Activated CD8-positive, alpha-beta T cell treated with anti-CD3 and anti-CD28 coated beads, Interleukin-2, amount 10 ng/mL, durations not matched to agents 7 days and 5 days (primary cell): Measurements from ENCODE around the gene TOMM40L. TPM values are rescaled to one million over a fixed set of nuclear protein-coding genes. Genes with fewer than 3 reads are reported as not detected.

ENCODE experiments used
- ATAC-seq: fragments of 150-1000 bp; cut with Tn5 transposase; one replicate; pipeline ENCODE4 v1.10.0; 2021; ENCODE audit warnings: moderate library complexity
- CTCF ChIA-PET: fragments of 350-600 bp; sonication (Branson Sonifier 250); formaldehyde crosslinking; loops from one replicate; lab custom pipeline; 2021; ENCODE audit warnings: antibody characterized with exemption; lab: Charles Lee
- POLR2A ChIA-PET: fragments of 350-600 bp; sonication (Branson Sonifier 250); formaldehyde crosslinking; loops from one replicate; lab custom pipeline; 2021; ENCODE audit warnings: antibody characterized with exemption; lab: Charles Lee
- DNase-seq: peaks from one replicate; pipeline ENCODE4 v3.0.0-alpha.2; 2020
- H3K27ac Mint-ChIP-seq: one replicate; pipeline ENCODE4 v1.8.0; 2021; ENCODE audit warnings: mild to moderate bottlenecking, mixed read lengths
- H3K27me3 Mint-ChIP-seq: one replicate; pipeline ENCODE4 v1.8.0; 2021; ENCODE audit warnings: low read depth, mixed read lengths
- H3K36me3 Mint-ChIP-seq: one replicate; pipeline ENCODE4 v1.8.0; 2021; ENCODE audit warnings: low read depth, mixed read lengths
- H3K4me1 Mint-ChIP-seq: one replicate; pipeline ENCODE4 v1.8.0; 2021; ENCODE audit warnings: low read depth, mixed read lengths
- H3K4me3 Mint-ChIP-seq: one replicate; pipeline ENCODE4 v1.8.0; 2021; ENCODE audit warnings: mild to moderate bottlenecking, mixed read lengths
- H3K9me3 Mint-ChIP-seq: one replicate; pipeline ENCODE4 v1.8.0; 2022; ENCODE audit warnings: mixed read lengths; ENCODE audit not compliant: insufficient read depth
- microRNA-seq: library from miRNA; unstranded; fragments of <30 nt; microRNA quantifications from one replicate; pipeline ENCODE4 v1.2.0, GENCODE V29; 2022
- total RNA-seq, 2 experiments: library from RNA; stranded (reverse); gene quantifications; one replicate each; pipeline ENCODE4 v1.2.3, GENCODE V29; 2021

The TOMM40L gene
- total RNA-seq, 2 experiments from 2014 or later: 19.1 to 22.0 TPM

DNA sequence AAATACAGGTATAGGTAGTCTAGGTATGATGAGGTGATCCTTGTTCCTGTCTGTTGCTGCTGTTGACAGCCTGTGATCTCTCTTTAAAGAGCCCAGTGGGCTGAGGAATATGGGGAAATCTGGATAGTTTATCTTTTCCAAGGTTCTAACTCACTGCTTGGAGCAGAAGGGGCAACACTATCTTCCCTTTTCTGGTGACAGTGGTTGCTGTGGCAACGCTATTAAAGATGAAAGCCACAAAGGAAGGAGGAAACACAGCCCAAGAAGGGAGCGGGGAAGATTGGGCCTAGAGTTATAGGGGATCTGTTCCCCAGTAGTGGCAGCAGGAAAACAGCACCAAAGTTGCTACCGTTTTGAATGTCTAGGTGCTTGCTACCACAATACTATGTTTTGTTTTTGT is 41.5 kb downstream of the TOMM40L start:
- no peak overlapping the region for H3K27ac Mint-ChIP-seq
- peaks cover 10% of the 10 kb centered on the region for H3K27me3 Mint-ChIP-seq

DNA sequence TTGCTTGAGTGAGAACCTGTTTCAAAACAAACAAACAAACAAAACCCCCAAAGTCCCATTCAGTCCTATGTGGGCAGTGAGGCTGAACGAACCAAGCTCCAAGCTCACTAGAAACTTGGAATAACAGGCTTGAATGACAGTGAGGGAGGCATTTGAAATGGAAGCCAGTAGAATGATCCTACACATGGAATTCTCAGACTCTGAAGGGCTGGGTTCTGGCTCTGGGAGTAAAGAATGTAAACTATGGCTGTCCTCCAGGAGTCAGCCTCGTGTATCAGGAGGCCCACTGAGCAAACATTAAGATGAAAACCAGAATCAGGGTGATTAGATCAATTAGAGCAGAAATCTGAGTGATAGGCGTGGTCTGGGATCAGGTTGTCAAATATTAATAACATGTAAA is 47.5 kb downstream of the TOMM40L start:
- Mint-ChIP-seq H3K4me1 (no peaks in the 10 kb centered on the region), H3K27me3 (peaks cover 25% of the 10 kb centered on the region), H3K27ac (no peak overlapping the region), H3K9me3 (no peaks in the 10 kb centered on the region), H3K4me3 (no peak overlapping the region), H3K36me3 (no peaks in the 10 kb centered on the region)
- POLR2A ChIA-PET: no interaction called here
- ATAC-seq (no peak), DNase-seq (no peak)
- CTCF ChIA-PET: interaction anchor here (0.9 to 1.5 kb wide), 2 partner anchors 18 to 63 kb away, joined by 3 to 5 read pairs; no protein-coding TSS in a partner anchor

More for the DNA sequence above, 41.5 kb downstream of the TOMM40L start:
- H3K4me3 Mint-ChIP-seq: no peak overlapping the region
- ChIA-PET CTCF (interaction anchor here (1.4 kb wide), 1 partner anchor 24 kb away, joined by 5 read pairs; no protein-coding TSS in a partner anchor), POLR2A (interaction anchor here (0.5 to 0.7 kb wide), 2 partner anchors 32 to 234 kb away, joined by 3 read pairs; no protein-coding TSS in a partner anchor)
- peaks cover 6% of the 10 kb centered on the region for H3K4me1 Mint-ChIP-seq
- no peak for DNase-seq
- no peaks in the 10 kb centered on the region for H3K36me3 Mint-ChIP-seq
- no peak for ATAC-seq
- H3K9me3 Mint-ChIP-seq: no peaks in the 10 kb centered on the region

DNA sequence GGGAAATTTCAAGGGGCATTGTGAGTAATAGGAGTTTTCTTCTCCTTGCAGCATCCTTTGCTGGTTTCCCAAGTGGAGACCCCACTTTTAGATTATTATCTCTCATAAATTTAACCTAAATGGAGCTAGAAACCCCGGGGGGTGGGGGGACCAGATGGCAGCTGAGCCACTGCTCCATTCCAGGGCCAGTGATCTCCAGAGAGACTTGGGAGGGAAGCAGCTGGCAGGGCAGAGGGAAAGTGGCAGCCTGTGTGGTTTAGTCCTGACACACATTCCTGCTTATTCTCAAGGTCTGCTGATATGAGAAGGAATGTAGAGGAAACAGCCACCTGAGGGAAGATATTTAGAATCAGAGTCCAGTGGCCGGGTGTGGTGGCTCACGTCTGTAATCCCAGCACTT is 49.0 kb downstream of the TOMM40L start:
- H3K4me3 Mint-ChIP-seq: no peak overlapping the region
- H3K36me3 Mint-ChIP-seq: no peaks in the 10 kb centered on the region
- no peaks in the 10 kb centered on the region for H3K9me3 Mint-ChIP-seq
- peaks cover 29% of the 10 kb centered on the region for H3K27me3 Mint-ChIP-seq
- POLR2A ChIA-PET: no interaction called here
- CTCF ChIA-PET: interaction anchor here (0.6 to 1.5 kb wide), 4 partner anchors 16 to 120 kb away, joined by 3 read pairs; partner anchors contain the start of gene TOMM40L
- no peak for ATAC-seq
- H3K4me1 Mint-ChIP-seq: no peaks in the 10 kb centered on the region
- DNase-seq: no peak
- H3K27ac Mint-ChIP-seq: no peak overlapping the region

Small RNA genes within 50 kb of the gene (microRNA-seq; reads per million reads assigned to microRNA genes)
- not detected for gene MIR5187

Other genes starting within 250 kb of the TOMM40L start
- 10 to 100 TPM; 13.7 to 18.4 TPM for gene F11R, start 204.9 kb upstream of the TOMM40L start, total RNA-seq
- 10 to 100 TPM; 63.2 to 63.3 TPM for gene TSTD1, start 187.1 kb upstream of the TOMM40L start, total RNA-seq
- gene USF1, start 180.1 kb upstream of the TOMM40L start, total RNA-seq: 10 to 100 TPM; 81.6 to 83.2 TPM
- gene ARHGAP30, start 156.2 kb upstream of the TOMM40L start, total RNA-seq: 100 to 1,000 TPM; 277 to 281 TPM
- not detected for gene NECTIN4, start 136.5 kb upstream of the TOMM40L start, total RNA-seq
- under 1 TPM; 0.61 to 0.91 TPM for gene KLHDC9, start 127.7 kb upstream of the TOMM40L start, total RNA-seq
- 10 to 100 TPM; 66.3 to 68.0 TPM for gene PFDN2, start 108.0 kb upstream of the TOMM40L start, total RNA-seq
- gene NIT1, start 108.0 kb upstream of the TOMM40L start, total RNA-seq: 10 to 100 TPM; 34.1 to 35.2 TPM
- 10 to 100 TPM; 34.5 to 36.3 TPM for gene DEDD, start 93.4 kb upstream of the TOMM40L start, total RNA-seq
- 100 to 1,000 TPM; 103 to 104 TPM for gene UFC1, start 72.1 kb upstream of the TOMM40L start, total RNA-seq
- 10 to 100 TPM; 29.2 to 32.0 TPM for gene USP21, start 66.6 kb upstream of the TOMM40L start, total RNA-seq
- 10 to 100 TPM; 37.7 to 38.5 TPM for gene PPOX, start 59.6 kb upstream of the TOMM40L start, total RNA-seq
- 10 to 100 TPM; 34.2 to 37.0 TPM for gene B4GALT3, start 48.6 kb upstream of the TOMM40L start, total RNA-seq
- 1 to 10 TPM in 1 of 2 experiments, under 1 TPM in 1; 0.82 to 2.1 TPM for gene ADAMTS4, start 27.0 kb upstream of the TOMM40L start, total RNA-seq
- 10 to 100 TPM; 73.6 to 76.8 TPM for gene NDUFS2, start 23.7 kb upstream of the TOMM40L start, total RNA-seq
- 10 to 100 TPM; 12.0 to 14.0 TPM for gene FCER1G, start 10.8 kb upstream of the TOMM40L start, total RNA-seq
- gene APOA2, start 2.4 kb upstream of the TOMM40L start, total RNA-seq: not detected
- gene NR1I3, start 12.1 kb downstream of the TOMM40L start, total RNA-seq: not detected
- under 1 TPM; 0.34 to 0.40 TPM for gene PCP4L1, start 32.7 kb downstream of the TOMM40L start, total RNA-seq
- 1 to 10 TPM; 2.8 to 3.4 TPM for gene MPZ, start 83.9 kb downstream of the TOMM40L start, total RNA-seq
- gene SDHC, start 88.3 kb downstream of the TOMM40L start, total RNA-seq: 100 to 1,000 TPM; 151 to 163 TPM
- not detected for gene CFAP126, start 141.8 kb downstream of the TOMM40L start, total RNA-seq